ENCODE data around the gene NECTIN1.

Gene NECTIN1

DNA sequence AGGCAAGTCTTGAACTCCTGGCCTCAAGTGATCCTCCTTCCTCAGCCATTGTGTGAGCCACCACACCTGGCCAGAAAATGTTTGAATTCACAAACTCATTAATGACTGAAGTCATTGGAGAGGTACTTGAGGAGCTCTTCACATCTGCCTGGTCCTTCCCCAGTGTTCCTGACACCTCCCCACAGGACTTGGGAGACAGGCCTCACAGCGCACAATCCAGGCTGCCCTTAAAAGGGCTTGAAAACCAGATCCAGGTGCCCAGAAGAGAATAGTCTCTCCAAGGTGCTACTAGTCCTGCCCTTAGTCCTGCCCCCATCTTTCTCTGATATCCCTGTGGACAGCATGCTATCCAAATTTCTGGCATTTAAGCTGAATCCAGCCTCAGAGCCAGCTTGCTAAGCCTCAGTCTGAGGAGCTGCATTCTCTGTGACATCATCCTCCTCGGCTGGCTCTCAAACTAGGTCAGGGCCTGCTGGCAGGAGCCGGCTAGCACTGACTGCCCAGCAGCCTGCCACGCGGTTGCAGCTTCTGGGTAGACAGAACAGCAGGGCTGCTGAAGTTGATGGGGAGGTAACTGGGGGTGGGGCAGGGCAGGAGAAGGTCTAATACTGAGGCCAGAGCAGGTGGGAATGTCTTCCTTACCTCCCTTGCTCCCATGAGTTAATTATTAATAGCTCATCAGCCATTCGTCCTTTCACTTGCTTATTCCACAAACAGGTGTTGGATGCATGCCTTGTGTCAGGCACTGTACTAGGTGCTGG lies 35.3 kb upstream of the NECTIN1 start:
- peaks cover 40% of the 10 kb centered on the region for H3K9me3 ChIP-seq (ENCODE audit: control insufficient read depth, low read length)
- H3K4me3 ChIP-seq (ENCODE audit: low read length): no peak overlapping the region
- peaks cover 15% of the 10 kb centered on the region for H3K27me3 ChIP-seq (replicated peaks; ENCODE audit: control insufficient read depth, insufficient read depth, low read length)
- peak; percentile 69 for DNase-seq (ENCODE audit: low read depth)
- H3K9ac ChIP-seq (ENCODE audit: low read length): no peak overlapping the region
- H3K4me1 ChIP-seq (ENCODE audit: control insufficient read depth, insufficient read depth, low read length): peaks cover 14% of the 10 kb centered on the region
- no peaks in the 10 kb centered on the region for H3K36me3 ChIP-seq (ENCODE audit: control insufficient read depth, insufficient read depth, low read length, severe bottlenecking)

DNA sequence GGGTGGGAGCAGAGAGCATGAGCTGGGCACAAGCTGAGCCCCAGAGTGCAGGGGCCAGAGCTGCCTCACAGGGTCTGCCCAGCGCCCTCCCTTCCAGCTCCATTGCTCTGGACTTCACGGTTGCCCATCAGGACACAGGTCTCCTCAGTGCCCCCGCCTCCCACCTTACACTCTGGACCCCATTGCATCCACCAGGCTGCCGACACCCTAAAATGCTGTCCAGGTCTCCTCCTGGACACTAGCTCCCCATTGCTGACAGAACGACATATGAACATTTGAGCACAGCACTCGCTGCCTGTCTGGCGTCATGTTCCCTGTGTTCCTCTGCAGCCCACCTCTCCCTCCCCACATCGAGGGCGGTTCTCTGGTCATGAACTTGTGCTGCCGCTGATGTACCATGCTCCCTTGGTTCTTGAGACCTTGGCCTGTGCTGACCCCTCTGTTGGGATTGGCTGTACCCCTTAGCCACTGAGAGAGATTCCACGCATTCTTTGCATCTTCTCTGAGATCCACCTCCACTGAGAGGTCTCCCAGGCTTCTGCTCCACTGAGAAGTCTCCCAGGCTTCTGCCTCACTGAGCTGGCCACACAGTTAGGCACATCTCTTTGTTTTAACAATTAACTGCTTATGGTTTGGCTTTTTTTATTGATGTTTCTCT lies 34.2 kb upstream of the NECTIN1 start:
- Histone ChIP-seq H3K9ac (ENCODE audit: low read length) (no peak overlapping the region), H3K36me3 (ENCODE audit: control insufficient read depth, insufficient read depth, low read length, severe bottlenecking) (no peaks in the 10 kb centered on the region), H3K4me1 (ENCODE audit: control insufficient read depth, insufficient read depth, low read length) (peaks cover 17% of the 10 kb centered on the region), H3K4me3 (ENCODE audit: low read length) (no peak overlapping the region), H3K27me3 (replicated peaks; ENCODE audit: control insufficient read depth, insufficient read depth, low read length) (peaks cover 12% of the 10 kb centered on the region), H3K9me3 (ENCODE audit: control insufficient read depth, low read length) (peaks cover 30% of the 10 kb centered on the region)
- DNase-seq (ENCODE audit: low read depth): no peak

DNA sequence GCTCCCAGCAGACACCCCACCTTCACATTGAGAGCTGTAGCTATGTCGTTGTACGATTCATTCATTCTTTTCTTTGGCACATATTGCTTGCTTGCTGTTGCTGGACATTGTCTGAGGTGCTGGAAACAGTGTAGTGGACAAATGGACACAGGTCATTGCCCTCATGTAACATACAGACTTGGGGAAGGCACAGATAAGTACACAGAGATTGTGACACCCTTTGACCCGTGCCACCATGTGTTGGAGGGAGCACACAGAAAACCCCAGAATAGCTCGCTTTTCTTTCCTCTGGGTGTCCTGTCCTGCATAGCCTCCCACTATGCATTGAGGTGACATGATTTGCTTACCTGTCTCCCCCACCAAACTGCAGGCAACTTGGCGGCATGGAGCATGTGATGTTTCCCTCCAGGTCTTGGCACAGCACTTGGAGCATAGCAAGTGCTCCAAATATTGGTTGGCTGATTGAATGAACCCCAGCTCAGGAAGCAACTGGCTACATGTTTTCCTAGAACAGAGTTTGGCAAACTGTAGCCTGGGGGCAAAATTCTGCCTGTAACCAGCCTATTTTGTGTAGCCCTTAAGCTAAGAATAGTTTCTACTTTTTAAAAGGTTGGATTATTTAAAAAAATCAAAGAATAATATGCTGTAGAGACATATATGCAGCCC lies 30.9 kb upstream of the NECTIN1 start:
- Histone ChIP-seq H3K9ac (ENCODE audit: low read length) (no peak overlapping the region), H3K4me3 (ENCODE audit: low read length) (no peak overlapping the region), H3K36me3 (ENCODE audit: control insufficient read depth, insufficient read depth, low read length, severe bottlenecking) (no peaks in the 10 kb centered on the region), H3K9me3 (ENCODE audit: control insufficient read depth, low read length) (no peaks in the 10 kb centered on the region), H3K27me3 (replicated peaks; ENCODE audit: control insufficient read depth, insufficient read depth, low read length) (peaks cover 23% of the 10 kb centered on the region), H3K4me1 (ENCODE audit: control insufficient read depth, insufficient read depth, low read length) (peaks cover 17% of the 10 kb centered on the region)
- DNase-seq (ENCODE audit: low read depth): no peak

DNA sequence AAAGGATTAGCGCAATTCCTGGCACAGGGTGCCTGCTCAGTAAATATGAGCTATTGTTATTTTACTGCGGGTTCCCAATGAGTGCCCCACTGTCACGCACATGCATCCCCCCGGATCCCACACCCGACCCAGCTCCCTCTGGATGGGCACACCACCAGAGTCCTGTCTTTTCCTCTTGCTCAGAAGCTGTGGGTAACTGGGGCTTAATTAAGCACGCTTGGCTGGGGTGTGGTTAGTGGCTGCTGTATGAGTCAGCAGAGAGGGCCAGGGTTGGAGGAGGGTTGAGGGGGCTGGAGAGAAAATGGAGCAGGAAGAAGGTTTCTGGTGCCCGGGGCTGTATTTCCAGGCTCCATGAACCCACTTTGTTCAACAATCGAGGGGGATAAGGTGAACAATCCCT lies 30.3 kb upstream of the NECTIN1 start:
- peaks cover 29% of the 10 kb centered on the region for H3K27me3 ChIP-seq (replicated peaks; ENCODE audit: control insufficient read depth, insufficient read depth, low read length)
- no peak overlapping the region for H3K9ac ChIP-seq (ENCODE audit: low read length)
- DNase-seq (ENCODE audit: low read depth): peak; percentile 52
- no peaks in the 10 kb centered on the region for H3K9me3 ChIP-seq (ENCODE audit: control insufficient read depth, low read length)
- peaks cover 14% of the 10 kb centered on the region for H3K4me1 ChIP-seq (ENCODE audit: control insufficient read depth, insufficient read depth, low read length)
- no peak overlapping the region for H3K4me3 ChIP-seq (ENCODE audit: low read length)
- no peaks in the 10 kb centered on the region for H3K36me3 ChIP-seq (ENCODE audit: control insufficient read depth, insufficient read depth, low read length, severe bottlenecking)

DNA sequence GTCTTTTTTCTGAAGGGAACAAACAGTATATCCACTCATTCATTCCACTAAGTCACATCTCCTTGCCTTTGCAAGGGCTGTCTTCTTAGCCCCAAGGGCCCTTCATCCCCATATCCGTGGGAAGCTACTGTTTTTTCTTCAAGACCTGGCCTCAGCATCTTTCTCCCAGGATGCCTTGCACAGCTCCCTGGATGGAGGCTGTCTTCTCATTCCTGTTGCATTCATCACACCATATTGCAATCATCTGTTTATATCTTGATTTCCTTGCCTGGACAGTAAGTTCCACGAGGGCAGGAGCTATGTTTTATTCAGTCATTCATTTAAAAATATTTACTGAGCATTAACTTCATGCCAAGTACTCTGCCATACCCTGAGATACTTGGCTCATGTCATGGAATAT lies 29.3 kb upstream of the NECTIN1 start:
- Histone ChIP-seq H3K36me3 (ENCODE audit: control insufficient read depth, insufficient read depth, low read length, severe bottlenecking) (no peaks in the 10 kb centered on the region), H3K4me1 (ENCODE audit: control insufficient read depth, insufficient read depth, low read length) (peaks cover 9% of the 10 kb centered on the region), H3K9ac (ENCODE audit: low read length) (no peak overlapping the region), H3K4me3 (ENCODE audit: low read length) (no peak overlapping the region), H3K9me3 (ENCODE audit: control insufficient read depth, low read length) (no peaks in the 10 kb centered on the region), H3K27me3 (replicated peaks; ENCODE audit: control insufficient read depth, insufficient read depth, low read length) (peaks cover 35% of the 10 kb centered on the region)
- peak; percentile 35 for DNase-seq (ENCODE audit: low read depth)

- Histone ChIP-seq H3K4me1 (ENCODE audit: control insufficient read depth, insufficient read depth, low read length) (peaks cover 14% of the 10 kb centered on the region), H3K4me3 (ENCODE audit: low read length) (no peak overlapping the region), H3K9ac (ENCODE audit: low read length) (no peak overlapping the region), H3K36me3 (ENCODE audit: control insufficient read depth, insufficient read depth, low read length, severe bottlenecking) (no peaks in the 10 kb centered on the region), H3K27me3 (replicated peaks; ENCODE audit: control insufficient read depth, insufficient read depth, low read length) (peaks cover 35% of the 10 kb centered on the region), H3K9me3 (ENCODE audit: control insufficient read depth, low read length) (no peaks in the 10 kb centered on the region)
- DNase-seq (ENCODE audit: low read depth): no peak
Observed at GRCh38 chr11:119757378-119757777, 28.4 kb upstream of the NECTIN1 start.

GRCh38 chr11:119756169-119756865 lies 27.3 kb upstream of the NECTIN1 start:
- Histone ChIP-seq H3K4me1 (ENCODE audit: control insufficient read depth, insufficient read depth, low read length) (peaks cover 14% of the 10 kb centered on the region), H3K27me3 (replicated peaks; ENCODE audit: control insufficient read depth, insufficient read depth, low read length) (peaks cover 35% of the 10 kb centered on the region), H3K4me3 (ENCODE audit: low read length) (no peak overlapping the region), H3K9ac (ENCODE audit: low read length) (no peak overlapping the region), H3K36me3 (ENCODE audit: control insufficient read depth, insufficient read depth, low read length, severe bottlenecking) (no peaks in the 10 kb centered on the region), H3K9me3 (ENCODE audit: control insufficient read depth, low read length) (no peaks in the 10 kb centered on the region)
- DNase-seq (ENCODE audit: low read depth): no peak

- DNase-seq (ENCODE audit: low read depth): no peak
- Histone ChIP-seq H3K27me3 (replicated peaks; ENCODE audit: control insufficient read depth, insufficient read depth, low read length) (peaks cover 32% of the 10 kb centered on the region), H3K4me3 (ENCODE audit: low read length) (no peak overlapping the region), H3K9ac (ENCODE audit: low read length) (no peak overlapping the region), H3K36me3 (ENCODE audit: control insufficient read depth, insufficient read depth, low read length, severe bottlenecking) (no peaks in the 10 kb centered on the region), H3K4me1 (ENCODE audit: control insufficient read depth, insufficient read depth, low read length) (peaks cover 14% of the 10 kb centered on the region), H3K9me3 (ENCODE audit: control insufficient read depth, low read length) (no peaks in the 10 kb centered on the region)
Observed at GRCh38 chr11:119755356-119756071, 26.5 kb upstream of the NECTIN1 start.

- Histone ChIP-seq H3K9ac (ENCODE audit: low read length) (no peak overlapping the region), H3K27me3 (replicated peaks; ENCODE audit: control insufficient read depth, insufficient read depth, low read length) (peaks cover 38% of the 10 kb centered on the region), H3K4me3 (ENCODE audit: low read length) (no peak overlapping the region), H3K4me1 (ENCODE audit: control insufficient read depth, insufficient read depth, low read length) (peaks cover 13% of the 10 kb centered on the region), H3K36me3 (ENCODE audit: control insufficient read depth, insufficient read depth, low read length, severe bottlenecking) (no peaks in the 10 kb centered on the region), H3K9me3 (ENCODE audit: control insufficient read depth, low read length) (no peaks in the 10 kb centered on the region)
- no peak for DNase-seq (ENCODE audit: low read depth)
Observed at GRCh38 chr11:119754656-119755355, 25.8 kb upstream of the NECTIN1 start.

GRCh38 chr11:119754199-119754598 lies 25.2 kb upstream of the NECTIN1 start:
- peaks cover 7% of the 10 kb centered on the region for H3K4me1 ChIP-seq (ENCODE audit: control insufficient read depth, insufficient read depth, low read length)
- H3K9ac ChIP-seq (ENCODE audit: low read length): no peak overlapping the region
- peaks cover 44% of the 10 kb centered on the region for H3K27me3 ChIP-seq (replicated peaks; ENCODE audit: control insufficient read depth, insufficient read depth, low read length)
- H3K4me3 ChIP-seq (ENCODE audit: low read length): no peak overlapping the region
- no peaks in the 10 kb centered on the region for H3K36me3 ChIP-seq (ENCODE audit: control insufficient read depth, insufficient read depth, low read length, severe bottlenecking)
- no peak for DNase-seq (ENCODE audit: low read depth)
- no peaks in the 10 kb centered on the region for H3K9me3 ChIP-seq (ENCODE audit: control insufficient read depth, low read length)

Measured in adipocyte (in vitro differentiated cells).